HG03135 (cell line): ENCODE results near the gene ZNF764.
"Not testable (repeated sequence)": the region's sequence is repeated elsewhere in the genome, so short reads cannot be mapped to it uniquely, and the experiment has no call there.

Experiments used
- ATAC-seq: cut with Tn5 transposase; IDR thresholded peaks from one replicate; pipeline ENCODE4 v1.9.1; 2021; ENCODE audit warnings: mild to moderate bottlenecking, moderate library complexity; ENCODE audit not compliant: unreplicated experiment

ZNF764 gene

GRCh38 chr16:30528799-30529457 lies 29.2 kb downstream of the ZNF764 start:
- ATAC-seq = no peak

GRCh38 chr16:30527635-30528178 lies 30.5 kb downstream of the ZNF764 start:
- no peak for ATAC-seq

GRCh38 chr16:30526823-30527634 lies 31.1 kb downstream of the ZNF764 start:
- peak; percentile 76 for ATAC-seq

- peak; percentile 20 for ATAC-seq
Measured at GRCh38 chr16:30526137-30526822, 31.9 kb downstream of the ZNF764 start, which contains the start of gene ZNF768. Gene ZNF768, minus strand, starts transcription at chr16:30526566. Its CDS starts 153 bp downstream, at chr16:30526413.

- ATAC-seq = no peak
Measured at GRCh38 chr16:30525844-30526136, 32.4 kb downstream of the ZNF764 start.

- ATAC-seq = no peak
Measured at GRCh38 chr16:30524575-30525568, 33.3 kb downstream of the ZNF764 start.

GRCh38 chr16:30523768-30524574 lies 34.2 kb downstream of the ZNF764 start:
- ATAC-seq = no peak

GRCh38 chr16:30522702-30523463 lies 35.3 kb downstream of the ZNF764 start:
- not testable (repeated sequence) for ATAC-seq

GRCh38 chr16:30521873-30522641 lies 36.1 kb downstream of the ZNF764 start:
- no peak for ATAC-seq

GRCh38 chr16:30521476-30521872 lies 36.7 kb downstream of the ZNF764 start:
- ATAC-seq = no peak

GRCh38 chr16:30519120-30520049 lies 38.8 kb downstream of the ZNF764 start:
- ATAC-seq = no peak

GRCh38 chr16:30518552-30518951 lies 39.6 kb downstream of the ZNF764 start:
- ATAC-seq = no peak

- ATAC-seq = no peak
Measured at GRCh38 chr16:30515275-30515674, 42.9 kb downstream of the ZNF764 start.

- ATAC-seq = no peak
Measured at GRCh38 chr16:30511509-30511908, 46.7 kb downstream of the ZNF764 start.

- no peak for ATAC-seq
Measured at GRCh38 chr16:30510376-30510938, 47.7 kb downstream of the ZNF764 start.

GRCh38 chr16:30509081-30509765 lies 49.0 kb downstream of the ZNF764 start:
- no peak for ATAC-seq
